ENCODE results near the gene DDX3X. TPM values are rescaled to one million over a fixed set of nuclear protein-coding genes. Genes with fewer than 3 reads are reported as not detected.

The DDX3X gene
- total and polyA plus RNA-seq, 8 donors = 38.3 to 434 (median 110) TPM

DNA sequence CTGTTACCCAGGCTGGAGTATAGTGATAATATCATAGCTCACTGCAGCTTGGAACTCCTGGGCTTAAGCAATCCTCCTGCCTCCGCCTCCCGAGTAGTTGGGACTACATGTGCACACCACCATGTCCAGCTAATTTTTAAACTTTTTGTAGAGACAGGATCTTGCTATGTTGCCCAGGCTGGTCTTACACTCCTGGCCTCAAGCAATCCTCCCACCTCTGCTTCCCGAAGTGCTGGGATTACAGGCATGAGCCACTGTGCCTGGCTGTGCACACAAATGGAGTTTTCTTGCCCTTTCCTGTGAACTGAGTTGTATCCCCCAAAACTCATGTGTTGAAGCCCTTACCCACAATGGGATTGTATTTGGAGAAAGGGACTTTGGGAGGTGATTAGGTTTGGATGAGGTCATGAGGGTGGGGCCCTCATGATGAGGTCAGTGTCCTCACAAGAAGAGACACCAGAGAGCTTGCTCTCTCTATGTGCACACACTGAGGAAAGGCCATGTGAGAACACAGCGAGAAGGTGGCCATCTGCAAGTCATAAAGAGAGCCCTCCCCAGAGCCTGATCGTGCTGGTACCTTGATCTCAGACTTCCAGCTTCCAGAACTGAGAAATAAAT, 40.1 kb downstream of the DDX3X start:
- intact Hi-C loops (cut with DNase I; ENCODE audit: low total_unique reads) = no loop called here
- 88 to 95% (median 93%) methylated on average over 3 to 5 of the region's 5 CpGs for WGBS, 5 donors

DNA sequence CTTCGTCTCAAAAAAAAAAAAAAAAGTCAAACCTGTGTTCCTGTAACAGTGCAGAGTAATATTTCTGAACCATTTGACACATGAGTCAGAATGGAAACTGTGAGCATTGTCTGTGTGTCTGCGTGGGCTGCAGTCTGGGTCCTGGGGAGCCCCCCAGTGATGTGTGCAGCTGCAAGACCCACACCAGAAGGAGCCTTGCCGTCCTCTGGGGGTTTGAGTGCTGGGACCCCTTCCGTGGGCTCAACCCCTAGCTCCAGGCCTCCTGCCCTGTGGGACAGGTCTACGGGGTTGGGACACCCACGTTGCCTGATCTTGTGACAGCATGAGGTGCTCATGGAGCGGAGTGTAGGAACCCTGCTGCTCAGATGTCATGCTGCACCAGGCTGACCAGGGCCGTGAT, 43.7 kb downstream of the DDX3X start:
- WGBS, 5 donors = 79 to 93% (median 86%) methylated on average over 2 to 8 of the region's 8 CpGs
- Histone ChIP-seq H3K4me1 (no peaks in the 10 kb centered on the region), H3K9me3 (no peaks in the 10 kb centered on the region), H3K36me3 (no peaks in the 10 kb centered on the region), H3K27me3 (no peaks in the 10 kb centered on the region), H3K27ac (no peak overlapping the region), H3K4me3 (no peak overlapping the region)
- intact Hi-C loops (cut with DNase I; ENCODE audit: low total_unique reads) = no loop called here
- DNase-seq = no peak
- no peak for TF ChIP-seq POLR2A (IDR thresholded peaks at IDR 0.05)

More for the DNA sequence above, 40.1 kb downstream of the DDX3X start:
- H3K4me3 ChIP-seq = no peak overlapping the region
- no peaks in the 10 kb centered on the region for H3K36me3 ChIP-seq
- H3K27me3 ChIP-seq = no peaks in the 10 kb centered on the region
- H3K27ac ChIP-seq = no peak overlapping the region
- no peaks in the 10 kb centered on the region for H3K4me1 ChIP-seq
- H3K9me3 ChIP-seq = peaks cover 0 to 7% (median 0%) of the 10 kb centered on the region in 4 donors
- TF ChIP-seq, protein P1, sequence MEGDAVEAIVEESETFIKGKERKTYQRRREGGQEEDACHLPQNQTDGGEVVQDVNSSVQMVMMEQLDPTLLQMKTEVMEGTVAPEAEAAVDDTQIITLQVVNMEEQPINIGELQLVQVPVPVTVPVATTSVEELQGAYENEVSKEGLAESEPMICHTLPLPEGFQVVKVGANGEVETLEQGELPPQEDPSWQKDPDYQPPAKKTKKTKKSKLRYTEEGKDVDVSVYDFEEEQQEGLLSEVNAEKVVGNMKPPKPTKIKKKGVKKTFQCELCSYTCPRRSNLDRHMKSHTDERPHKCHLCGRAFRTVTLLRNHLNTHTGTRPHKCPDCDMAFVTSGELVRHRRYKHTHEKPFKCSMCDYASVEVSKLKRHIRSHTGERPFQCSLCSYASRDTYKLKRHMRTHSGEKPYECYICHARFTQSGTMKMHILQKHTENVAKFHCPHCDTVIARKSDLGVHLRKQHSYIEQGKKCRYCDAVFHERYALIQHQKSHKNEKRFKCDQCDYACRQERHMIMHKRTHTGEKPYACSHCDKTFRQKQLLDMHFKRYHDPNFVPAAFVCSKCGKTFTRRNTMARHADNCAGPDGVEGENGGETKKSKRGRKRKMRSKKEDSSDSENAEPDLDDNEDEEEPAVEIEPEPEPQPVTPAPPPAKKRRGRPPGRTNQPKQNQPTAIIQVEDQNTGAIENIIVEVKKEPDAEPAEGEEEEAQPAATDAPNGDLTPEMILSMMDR (IDR thresholded peaks at IDR 0.05) = no peak
- TF ChIP-seq POLR2AphosphoS5 (IDR thresholded peaks at IDR 0.05) = no peak
- TF ChIP-seq EP300 (IDR thresholded peaks at IDR 0.05) = no peak
- TF ChIP-seq POLR2A (IDR thresholded peaks at IDR 0.05) = no peak
- DNase-seq = no peak

DNA sequence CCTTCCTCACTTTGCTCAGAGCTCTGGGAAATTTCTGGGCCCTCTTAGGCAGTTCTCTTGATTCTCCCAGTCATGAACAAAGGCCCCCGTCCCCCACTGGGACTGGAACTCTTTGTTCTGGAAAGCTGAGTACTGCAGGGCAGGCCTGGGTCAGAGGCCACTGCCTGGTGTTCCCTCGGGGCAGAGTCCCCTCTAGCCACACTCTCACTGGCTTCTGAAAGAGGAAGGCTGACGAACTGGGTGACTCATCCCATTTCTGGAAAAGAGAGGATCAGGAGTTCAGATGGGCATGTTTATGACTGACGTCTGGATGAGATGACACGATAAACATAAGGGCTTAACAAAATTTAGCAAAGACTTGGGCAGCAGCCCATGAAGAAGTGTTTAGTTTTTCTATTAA, 47.7 kb downstream of the DDX3X start:
- peaks cover 0 to 5% (median 0%) of the 10 kb centered on the region in 4 donors for H3K9me3 ChIP-seq
- 37 to 74% (median 52%) methylated on average over 5 of the region's 5 CpGs for WGBS, 5 donors
- H3K27ac ChIP-seq = peak overlapping the region in 3 of 5 donors; percentile 33 to 64 (median 48)
- H3K4me1 ChIP-seq = peaks cover 0 to 4% (median 0%) of the 10 kb centered on the region in 4 donors
- TF ChIP-seq POLR2AphosphoS5 (IDR thresholded peaks at IDR 0.05) (peak in 1 of 3 donors; percentile 29), POLR2A (IDR thresholded peaks at IDR 0.05) (no peak), EP300 (IDR thresholded peaks at IDR 0.05) (peak; percentile 41)
- TF ChIP-seq, protein P1 (IDR thresholded peaks at IDR 0.05) = no peak
- peak; percentile 37 to 39 for DNase-seq
- H3K36me3 ChIP-seq = no peaks in the 10 kb centered on the region
- intact Hi-C loops (cut with DNase I; ENCODE audit: low total_unique reads) = no loop called here
- H3K27me3 ChIP-seq = no peaks in the 10 kb centered on the region
- H3K4me3 ChIP-seq = no peak overlapping the region

DNA sequence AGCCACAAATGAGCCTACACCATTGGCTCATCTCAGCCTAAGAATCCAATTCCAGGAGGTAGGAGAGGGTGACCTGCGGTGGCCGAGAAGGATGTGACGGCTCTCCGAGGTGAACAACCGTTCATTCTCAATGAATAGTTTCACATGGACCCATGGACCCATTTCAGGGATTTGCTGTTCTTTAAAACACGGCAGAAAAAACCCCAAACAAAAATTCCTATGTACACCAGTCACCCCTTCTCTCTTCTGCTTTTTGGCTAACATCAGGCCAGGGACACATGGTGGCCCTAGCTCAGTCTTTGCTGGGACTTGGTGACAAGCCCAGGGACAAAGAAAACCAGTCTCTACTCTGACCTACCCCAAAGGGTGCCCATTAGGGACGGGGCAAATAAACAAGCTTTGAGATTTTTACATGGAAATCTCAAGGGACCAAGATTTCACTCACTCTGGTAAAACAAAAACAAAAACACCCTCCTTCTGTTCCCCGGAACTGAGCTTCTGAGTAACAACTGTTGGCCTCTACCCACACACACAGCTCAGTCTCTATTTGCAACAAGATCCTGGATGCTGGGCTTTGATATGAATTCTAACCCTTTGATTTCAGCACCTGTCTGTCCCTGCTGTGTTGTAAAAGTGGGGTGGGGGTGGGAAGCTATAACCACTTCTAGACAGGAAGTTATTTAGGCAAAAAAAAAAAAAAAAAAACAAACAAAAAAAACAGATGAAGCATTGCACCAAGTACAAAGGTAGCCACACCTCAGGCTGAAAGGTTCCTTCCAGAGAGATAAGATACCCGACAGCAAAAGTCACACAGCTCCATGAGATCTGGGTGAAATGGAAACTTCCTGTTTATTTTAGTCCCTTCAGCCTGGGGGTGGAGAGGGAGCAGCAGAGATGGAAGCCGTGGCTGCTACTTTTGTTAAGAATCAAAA, 49.0 kb downstream of the DDX3X start:
- intact Hi-C loops (cut with DNase I; ENCODE audit: low total_unique reads) = no loop called here
- Histone ChIP-seq H3K27ac (peak overlapping the region; percentile 61 to 83 (median 77)), H3K36me3 (no peaks in the 10 kb centered on the region), H3K27me3 (no peaks in the 10 kb centered on the region), H3K9me3 (peaks cover 0 to 5% (median 0%) of the 10 kb centered on the region in 4 donors), H3K4me1 (peaks cover 0 to 4% (median 0%) of the 10 kb centered on the region in 4 donors), H3K4me3 (no peak overlapping the region)
- DNase-seq = peak in 1 of 2 donors; percentile 58
- 51 to 56% (median 55%) methylated on average over 10 of the region's 10 CpGs for WGBS, 5 donors
- TF ChIP-seq, protein P1 (IDR thresholded peaks at IDR 0.05) = no peak
- TF ChIP-seq POLR2A (IDR thresholded peaks at IDR 0.05) = no peak
- no peak for TF ChIP-seq POLR2AphosphoS5 (IDR thresholded peaks at IDR 0.05)
- TF ChIP-seq EP300 (IDR thresholded peaks at IDR 0.05) = no peak
